Measurements from ENCODE around the gene FANCE. TPM values are rescaled to one million over a fixed set of nuclear protein-coding genes. Genes with fewer than 3 reads are reported as not detected.

The FANCE gene
- total RNA-seq, 1 donor from 2014 or later, result 14.7 TPM

DNA sequence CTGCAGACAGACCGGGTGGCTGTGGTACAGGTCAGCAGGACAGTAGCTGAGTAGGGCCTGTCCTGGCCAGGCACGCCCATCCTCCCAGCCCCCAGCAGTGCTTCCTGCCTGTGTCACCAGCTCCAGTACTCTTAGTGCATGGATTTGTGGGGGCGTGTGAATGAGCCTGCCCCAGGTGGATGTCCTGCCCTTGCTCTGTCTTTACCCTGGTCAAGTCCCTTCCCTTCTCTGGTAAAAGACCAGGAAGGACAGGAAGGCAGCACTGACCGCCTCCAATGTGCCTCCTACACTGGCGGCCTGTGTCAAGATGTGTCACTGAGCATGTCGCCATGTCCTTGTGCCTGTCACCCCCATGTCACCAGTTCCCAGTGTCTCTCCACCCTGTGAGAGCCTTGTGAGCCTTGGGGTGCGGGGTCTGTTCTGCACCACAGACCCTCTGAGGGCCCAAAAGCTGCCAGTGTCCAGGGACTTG is 32.8 kb downstream of the FANCE start:
- no peak for DNase-seq

DNA sequence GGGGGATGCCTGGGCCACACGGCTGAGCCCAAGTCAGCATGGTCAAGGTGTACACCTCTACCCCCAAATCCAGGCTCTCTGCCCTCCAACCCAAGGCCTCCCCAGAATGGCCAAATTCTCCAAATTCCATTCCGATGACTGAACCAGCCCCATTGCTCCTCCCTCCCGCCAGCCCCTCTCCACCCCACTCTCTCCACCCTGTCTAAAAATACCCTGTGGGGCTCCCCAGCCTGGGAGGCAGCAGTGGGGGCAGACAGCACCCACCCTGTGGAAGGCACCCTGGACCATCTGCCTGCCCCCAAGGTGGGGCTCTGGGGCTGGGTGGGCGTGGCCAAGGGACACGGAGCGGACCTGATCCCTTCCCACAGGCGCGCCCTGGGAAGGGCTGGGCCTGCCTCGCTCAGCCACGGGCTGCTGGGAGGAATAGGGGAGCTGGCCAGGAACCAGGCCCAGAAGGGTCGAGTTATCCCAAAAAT is 33.3 kb downstream of the FANCE start:
- DNase-seq, result peak; percentile 74

DNA sequence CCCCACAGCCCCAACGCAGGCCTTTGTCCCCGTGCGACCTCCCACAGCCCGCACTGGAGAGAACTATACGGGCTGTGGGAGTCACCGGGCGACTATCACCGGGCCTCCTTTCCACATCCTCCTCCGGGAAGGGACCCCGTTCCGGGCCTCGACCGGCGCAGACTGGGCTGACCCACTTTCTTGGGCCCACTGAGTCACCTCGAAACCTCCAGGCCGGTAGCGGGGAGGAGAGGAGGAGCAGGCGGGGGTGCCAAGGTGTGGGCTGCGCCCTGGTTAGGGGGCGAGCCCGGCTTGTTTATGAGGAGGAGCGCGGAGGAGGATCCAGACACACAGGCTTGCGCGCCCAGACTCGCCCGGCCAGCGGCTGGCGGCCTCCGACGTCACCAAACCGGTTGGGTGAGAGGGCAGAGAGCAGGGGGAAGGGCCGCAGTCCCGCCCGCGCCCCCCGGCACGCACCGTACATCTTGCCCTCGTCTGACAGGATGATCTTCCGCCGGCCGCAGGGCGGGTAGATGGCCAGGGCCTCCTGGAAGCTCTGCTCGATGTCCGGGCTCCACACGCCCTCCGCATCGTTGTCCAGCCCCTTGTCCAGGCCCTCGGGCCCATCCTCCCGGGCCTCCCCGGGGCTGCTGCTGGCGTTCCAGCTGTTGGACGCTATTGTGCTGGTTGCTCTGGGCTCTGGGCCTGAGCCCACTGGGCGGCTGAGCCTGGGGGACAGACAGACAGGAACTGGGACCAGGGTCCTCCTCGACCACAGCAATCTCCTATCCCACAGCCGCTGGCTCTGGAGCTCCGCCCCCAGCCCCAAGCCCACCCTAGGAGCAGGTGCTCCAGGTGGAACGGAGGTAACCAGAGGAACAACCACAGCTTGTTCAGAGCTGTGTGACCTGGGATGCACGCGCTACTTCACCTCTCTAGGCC is 34.1 kb downstream of the FANCE start:
- DNase-seq, result peak; percentile 73

DNA sequence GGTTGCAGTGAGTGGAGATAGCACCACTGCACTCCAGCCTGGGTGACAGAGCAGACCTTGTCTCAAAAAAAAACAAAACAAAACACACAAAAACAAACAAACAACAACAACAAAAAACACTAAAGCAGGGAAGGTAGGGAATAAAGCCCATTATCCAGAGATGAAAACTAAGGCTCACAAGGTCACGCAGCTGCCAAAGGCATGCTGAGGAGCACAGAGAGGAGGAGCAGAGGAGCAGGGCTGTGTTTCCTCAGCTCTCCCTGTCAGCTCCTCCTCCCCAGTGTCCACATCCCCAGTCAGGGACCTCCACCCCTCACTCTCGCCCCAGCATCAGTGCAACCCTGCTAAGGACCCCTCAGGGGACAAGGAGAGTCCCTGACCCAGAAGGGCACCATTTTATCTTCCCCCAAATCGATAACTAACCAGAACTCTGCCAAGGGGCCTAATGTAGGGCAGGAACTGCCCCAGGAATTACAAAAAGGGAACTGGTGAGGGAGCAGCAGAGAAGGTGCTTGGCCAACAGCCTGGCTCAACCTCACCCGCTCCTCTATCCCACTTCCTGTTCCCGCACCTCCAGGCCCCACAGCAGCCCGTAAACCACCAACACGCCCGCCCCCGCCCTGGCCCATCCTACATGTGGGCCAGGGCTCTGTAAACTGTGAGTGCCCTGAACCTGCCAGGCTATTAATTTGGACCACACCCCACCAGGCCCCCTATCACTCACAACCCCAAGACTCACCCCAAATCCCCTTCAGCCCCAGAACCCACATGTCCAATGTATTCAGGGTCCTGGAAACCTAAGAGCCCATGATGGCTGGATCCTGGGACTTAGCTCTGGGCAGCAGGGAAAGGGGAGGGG is 35.7 kb downstream of the FANCE start:
- DNase-seq, result peak; percentile 42

DNA sequence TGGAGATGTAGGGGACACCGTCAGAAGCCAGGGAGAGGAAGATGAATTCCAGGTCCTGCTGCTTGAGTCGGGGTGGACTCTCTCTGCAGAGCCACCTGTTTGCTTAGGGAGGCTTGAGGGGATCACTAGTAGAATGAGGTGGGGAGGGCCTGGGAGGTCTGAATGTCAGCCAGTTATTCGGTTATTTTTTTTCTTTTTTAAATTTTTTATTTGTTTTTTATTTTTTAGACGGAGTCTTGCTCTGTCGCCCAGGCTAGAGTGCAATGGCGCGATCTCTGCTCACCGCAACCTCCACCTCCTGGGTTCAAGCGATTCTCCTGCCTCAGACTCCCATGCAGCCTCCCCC is 36.4 kb downstream of the FANCE start:
- no peak for DNase-seq

DNA sequence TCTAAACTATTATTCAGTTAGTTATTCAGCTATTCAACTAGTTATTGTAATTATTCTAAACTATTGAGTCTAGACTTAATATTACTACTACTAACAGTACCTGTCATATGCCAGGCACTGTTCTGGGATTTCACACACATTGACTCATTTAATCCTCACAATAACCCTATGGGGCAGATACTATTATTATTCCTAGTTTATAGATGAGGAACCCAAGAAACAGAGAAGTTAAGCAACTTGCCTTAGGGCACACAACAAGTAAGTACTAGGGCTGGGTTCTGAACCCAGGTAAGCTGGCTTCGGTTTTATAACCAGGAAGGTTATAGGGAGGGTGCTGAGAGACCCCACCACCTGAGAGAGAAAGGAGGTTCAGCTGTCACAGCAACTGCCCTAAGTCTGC is 36.9 kb downstream of the FANCE start:
- no peak for DNase-seq

DNA sequence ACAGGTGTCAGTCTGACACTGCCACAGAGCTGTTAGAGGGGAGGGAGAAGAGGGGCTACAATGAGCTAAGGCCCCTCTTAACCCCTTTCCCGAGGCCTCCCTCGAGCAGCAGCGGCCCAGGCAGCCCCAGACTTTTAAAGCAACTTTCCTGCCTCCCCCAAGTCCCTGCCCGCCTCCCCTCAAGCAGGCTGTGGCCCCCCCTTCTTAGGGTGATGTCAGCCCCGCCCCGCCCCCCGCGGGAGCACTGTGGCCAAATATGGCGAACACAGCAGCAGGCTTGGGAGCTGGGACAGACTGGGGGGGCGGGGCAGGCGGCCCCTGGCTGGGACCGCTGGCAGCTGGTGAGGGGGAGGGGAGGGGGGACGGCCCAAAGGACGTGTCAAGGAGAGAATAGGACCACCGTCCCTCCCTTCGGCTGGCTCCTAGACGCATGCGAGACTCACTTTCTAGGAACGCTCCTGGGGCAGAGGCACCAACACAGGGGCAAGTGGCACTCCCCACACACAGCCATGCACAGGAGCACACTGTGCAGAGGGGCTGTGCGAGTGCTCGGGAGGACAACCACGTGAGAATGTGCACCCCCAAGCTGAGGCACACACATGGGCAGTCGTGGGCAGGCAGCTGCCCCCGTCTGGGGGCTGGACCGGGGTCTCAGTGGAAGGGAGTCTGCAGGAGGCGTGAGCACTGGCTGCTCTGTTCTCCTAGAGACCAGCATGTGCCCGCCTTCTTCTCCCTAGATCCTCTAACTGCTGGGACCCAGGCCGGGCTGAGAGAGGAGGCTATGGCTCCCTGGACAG is 38.1 kb downstream of the FANCE start:
- DNase-seq, result peak; percentile 95

DNA sequence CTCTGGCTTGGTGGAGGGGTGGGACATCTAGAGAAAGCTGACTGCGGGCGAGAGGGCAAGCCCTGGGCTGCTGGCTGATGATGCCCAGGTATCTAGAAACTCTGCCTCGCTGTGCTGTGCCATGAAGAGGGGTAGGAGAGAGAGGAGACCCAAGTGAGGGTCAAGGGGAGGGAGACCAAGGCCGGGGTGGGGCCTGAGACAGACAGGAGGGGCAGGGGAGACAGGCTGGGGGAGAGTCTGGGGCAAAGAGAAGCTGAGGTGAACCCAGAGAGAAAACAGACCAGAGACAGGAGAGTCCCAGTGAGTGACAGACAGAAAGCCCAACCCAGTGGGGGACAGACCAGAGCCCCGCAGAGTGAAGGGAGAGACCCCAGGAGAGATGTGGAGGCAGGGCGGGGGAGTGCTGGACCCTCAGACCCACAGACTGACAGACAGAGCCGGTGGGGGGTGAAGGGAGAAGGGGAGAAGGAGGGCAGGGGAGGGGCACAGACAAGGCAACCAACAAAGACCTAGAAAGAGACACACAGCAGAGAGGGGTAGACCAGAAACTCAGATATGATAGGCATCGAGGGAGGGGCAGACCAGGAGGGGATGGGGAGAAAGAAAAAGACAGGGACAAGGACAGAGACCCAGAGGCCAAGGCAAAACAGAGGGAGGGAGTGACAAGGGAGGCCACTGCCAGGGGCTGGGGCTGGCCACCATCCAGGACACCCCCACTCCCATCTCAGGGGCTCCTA is 38.9 kb downstream of the FANCE start:
- DNase-seq, result no peak

DNA sequence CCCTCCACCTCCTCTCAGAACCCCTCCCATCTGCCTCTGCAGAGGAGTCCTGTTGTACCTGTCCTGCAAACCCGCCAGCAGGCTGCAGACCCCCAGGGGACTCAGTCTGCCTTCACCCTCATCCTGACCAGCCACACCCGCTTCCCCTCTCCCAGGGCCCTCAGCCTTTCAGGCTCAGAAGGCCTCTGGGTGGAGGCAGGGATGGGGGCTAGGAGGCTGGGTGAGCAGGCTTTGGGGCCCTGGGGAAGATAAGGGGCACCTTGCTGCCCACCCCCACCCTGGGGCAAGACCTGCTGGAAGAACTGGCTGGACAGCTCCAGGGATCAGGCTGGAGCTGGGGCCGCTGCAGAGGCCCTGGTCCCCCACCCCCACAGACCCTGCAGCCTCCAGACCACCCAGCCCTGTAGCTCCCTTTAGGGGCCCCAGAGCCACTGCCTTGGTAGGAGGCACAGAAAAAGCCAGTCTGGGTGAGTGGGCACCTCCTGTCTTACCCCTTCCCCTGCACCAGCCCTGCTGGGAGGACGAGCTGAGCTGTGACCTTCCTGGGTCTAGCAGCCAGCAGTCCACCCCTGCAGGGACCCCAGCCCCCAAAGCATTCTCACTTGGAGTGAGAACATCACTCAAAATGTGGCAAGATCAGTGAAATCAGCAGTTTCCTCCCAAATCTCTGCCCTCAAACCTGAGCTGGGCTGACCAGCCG is 39.6 kb downstream of the FANCE start:
- DNase-seq, result no peak

DNA sequence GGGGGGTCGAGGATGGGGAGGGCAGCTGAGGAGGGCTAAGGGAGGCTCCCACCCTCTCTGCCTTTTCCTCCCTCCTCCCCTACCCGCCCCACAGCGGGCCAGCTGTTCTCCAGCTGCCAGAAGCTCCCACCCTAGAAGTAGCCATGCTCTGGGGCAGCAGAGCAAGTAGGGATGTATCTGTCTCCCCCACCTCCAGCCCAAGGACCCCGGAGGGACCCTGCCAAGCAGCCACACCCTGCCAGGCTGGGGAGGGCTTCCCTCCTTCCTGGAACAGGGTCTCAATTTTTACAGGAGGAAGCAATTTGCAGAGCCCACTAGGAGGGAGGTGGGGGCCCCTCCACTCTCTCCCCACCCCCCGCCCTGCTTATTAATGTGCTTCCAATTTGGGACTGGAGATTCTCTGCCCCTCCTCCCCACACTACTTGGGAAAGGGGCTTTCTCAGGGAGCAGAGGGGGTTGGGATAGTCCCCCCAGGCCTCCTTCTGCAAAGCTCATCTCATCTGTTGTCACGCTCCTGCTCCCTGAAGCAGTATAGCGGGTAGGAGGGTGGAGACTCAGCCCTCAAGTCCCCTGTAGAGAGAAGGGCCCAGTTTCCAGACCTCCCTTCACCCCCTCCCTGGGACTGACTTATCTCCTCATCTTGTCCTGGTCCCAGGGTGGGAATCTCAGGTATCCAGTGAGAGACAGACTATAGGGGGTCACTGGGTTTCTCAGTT is 40.3 kb downstream of the FANCE start:
- DNase-seq, result peak; percentile 92

DNA sequence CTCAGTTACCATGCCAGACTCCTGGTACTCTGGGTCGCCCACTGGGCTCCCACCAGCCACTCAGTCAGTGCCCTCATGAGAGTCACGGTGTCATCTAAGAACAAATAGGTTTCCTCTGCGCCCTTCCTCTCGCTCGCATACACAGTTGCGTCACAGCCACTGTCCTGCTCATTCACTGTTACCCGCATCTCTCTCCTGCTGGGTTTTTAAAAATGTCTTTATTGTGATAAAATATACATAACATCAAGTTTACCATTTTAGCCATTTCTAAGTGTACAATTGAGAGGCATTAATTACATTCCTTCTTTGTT is 40.8 kb downstream of the FANCE start:
- DNase-seq, result no peak

DNA sequence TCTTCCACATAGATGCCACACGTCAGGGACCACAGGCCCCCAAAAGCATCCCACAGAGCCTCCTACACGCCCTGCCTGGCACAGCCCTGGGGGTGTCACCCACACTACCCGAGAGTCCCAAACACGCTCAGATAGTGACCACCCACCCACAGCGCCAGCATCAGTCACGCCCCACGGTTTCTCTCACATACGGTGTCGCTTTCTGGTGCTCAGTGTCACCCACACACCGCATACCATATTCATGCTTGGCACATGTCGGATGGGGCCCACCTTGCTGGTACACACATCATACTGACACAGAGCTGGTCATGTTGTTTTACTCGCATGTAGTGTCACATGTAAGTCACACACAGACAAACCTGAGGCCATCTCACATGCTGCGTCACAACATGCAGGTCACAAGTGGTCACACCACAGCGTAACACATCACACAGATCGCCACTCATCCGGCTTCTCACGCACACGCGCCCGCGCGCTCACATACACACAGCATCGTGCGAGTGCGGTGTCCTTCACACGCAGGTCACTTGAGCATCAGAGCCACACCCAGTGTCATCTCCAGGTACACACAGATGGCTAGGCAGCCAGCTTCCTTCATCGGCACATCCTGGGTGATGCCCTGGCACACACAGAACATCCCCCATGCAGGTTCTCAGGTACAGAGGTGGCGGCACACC is 41.3 kb downstream of the FANCE start:
- DNase-seq, result no peak

DNA sequence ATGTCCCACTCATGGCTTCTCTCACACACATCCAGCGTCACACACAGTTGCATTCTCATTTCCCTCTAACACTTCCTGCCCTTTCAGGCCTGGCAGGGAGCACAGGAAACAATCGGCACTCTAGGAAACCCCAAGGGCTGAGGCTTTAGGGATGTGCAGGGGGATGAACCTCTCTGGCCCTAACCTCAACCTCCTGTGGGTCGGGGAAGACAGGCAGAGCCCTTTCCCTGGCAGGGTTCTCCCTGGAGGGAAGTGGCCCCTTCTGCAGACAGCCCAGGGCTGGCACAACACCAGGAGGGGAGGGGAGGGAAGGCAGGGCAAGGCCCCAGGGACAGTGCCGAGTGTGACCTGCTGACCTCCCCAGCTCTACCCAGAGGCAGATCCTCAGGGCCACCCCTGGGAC is 42.0 kb downstream of the FANCE start:
- DNase-seq, result no peak

DNA sequence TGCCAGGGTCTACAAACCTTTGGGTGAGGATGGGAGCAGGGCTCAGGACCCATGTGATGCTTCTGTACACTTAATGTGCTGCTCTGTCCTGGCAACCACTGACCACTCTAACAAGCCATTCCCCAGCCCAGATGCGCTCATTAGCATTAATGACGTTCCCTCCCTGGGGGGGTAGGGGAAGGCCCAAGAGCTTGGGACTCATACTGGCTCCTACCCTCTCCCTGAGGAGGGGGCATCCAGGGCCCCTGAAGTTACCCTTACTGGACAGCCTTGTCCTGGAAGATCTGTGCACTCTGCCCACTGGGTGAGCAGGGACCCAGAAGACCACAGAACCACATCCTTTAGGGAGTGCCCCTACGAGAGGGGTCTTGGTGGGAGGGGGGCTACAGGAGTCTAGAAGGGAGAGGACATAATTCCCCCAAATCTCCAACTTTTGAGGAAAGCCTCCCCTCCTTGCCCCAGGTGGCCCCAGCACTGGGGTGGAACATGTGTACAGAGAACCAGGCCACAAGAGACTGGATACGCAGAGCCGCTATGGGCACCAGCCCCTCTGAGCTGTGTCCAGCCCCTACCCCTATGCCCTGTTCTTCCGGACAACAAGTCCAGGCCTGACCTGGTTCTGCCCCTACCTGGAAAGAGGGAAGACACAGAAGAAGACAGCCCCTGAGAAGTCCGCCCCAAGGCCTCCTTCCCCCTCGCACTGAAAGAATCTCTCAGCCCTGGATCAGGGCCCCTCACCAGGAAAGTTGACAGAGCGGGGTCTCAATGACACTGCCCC is 43.3 kb downstream of the FANCE start:
- DNase-seq, result no peak

DNA sequence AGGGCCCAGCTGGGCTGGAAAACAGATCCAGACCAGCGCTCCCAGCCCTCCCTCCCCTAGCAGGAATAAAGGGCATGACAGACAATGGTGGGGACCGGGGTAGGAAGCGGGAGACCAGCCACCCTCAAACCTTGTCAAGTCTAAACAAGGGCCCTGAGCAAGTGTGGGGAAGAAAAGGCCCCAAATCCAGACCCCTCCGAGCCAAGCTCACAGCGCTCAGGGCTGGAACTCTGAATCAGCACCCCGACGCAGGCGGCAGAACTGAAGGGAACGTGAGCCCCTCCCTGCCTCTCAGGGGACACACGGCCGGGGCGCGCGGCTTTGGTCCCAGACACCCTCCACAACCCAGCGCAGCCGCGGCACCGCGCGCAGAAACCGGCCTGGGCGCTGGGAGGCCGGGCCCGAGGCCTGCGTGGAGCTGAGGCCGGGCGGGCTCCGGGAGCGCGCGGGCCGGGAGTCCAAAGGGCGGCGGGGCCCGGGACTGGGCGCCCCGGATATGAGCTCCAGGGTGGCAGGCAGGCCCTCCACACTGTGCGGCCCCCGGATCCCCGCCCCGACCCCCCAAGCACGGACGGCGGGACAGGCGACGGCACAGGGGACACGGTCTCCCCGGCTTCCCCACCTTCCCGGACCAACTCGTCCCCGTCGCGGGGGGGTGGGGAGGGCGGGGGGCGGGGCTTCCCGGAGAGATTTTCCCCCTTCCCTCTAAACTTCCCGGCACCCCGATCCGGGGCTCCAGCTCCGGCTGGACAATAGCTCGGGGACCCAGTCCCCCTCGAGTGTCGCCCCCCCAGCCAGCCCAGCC is 44.1 kb downstream of the FANCE start:
- DNase-seq, result peak; percentile 47

DNA sequence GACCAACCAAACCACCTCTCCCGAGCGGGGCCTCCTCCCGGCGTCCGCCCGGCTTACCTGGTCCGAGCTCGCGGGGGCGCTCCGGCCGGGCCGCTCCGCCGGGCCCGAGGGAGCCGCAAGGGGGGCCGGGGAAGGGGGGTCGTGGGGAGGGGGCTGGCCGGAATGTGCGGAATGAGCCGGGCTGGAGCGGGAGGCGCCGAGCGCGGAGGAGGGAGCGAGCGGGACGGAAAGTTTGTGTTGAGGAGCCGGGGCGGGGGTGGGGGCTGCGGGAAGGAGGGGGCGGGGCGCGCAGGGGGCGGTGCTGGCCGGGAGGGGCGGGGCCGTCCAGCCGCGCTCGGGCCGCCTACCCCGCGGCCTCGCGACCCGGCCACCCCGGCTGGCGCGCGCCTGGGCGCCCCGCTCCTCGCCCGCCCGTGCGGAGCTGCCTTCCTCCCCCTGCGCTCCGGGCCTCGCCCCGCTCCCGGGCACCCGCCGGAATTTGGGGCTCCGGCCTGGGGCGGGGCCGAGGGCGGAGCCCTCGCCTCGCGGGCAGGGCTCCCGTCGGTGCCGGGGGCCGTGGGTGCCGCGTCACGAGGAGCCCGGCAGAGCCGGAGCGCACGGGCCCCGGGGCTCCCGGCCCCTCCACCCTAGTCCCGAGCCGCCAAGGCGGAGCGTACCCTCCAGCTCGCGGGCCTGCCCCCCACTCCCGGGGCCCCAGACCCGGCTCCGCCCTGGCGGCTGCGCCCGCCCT is 44.9 kb downstream of the FANCE start, which contains the start of gene TEAD3:
Gene TEAD3, minus strand, starts transcription at position 239 of the 730 bp plus-strand sequence.
- DNase-seq, result peak; percentile 88

All from tongue (tissue), 2 donors.